GM19452 (cell line): ENCODE data around the gene IL1A.
A peak's percentile ranks its signal among the peaks of the same experiment; 100 is the strongest.

ENCODE experiments used
- ATAC-seq: cut with Tn5 transposase; IDR thresholded peaks from one replicate; pipeline ENCODE4 v1.9.1; 2021; ENCODE audit not compliant: unreplicated experiment

IL1A gene

DNA sequence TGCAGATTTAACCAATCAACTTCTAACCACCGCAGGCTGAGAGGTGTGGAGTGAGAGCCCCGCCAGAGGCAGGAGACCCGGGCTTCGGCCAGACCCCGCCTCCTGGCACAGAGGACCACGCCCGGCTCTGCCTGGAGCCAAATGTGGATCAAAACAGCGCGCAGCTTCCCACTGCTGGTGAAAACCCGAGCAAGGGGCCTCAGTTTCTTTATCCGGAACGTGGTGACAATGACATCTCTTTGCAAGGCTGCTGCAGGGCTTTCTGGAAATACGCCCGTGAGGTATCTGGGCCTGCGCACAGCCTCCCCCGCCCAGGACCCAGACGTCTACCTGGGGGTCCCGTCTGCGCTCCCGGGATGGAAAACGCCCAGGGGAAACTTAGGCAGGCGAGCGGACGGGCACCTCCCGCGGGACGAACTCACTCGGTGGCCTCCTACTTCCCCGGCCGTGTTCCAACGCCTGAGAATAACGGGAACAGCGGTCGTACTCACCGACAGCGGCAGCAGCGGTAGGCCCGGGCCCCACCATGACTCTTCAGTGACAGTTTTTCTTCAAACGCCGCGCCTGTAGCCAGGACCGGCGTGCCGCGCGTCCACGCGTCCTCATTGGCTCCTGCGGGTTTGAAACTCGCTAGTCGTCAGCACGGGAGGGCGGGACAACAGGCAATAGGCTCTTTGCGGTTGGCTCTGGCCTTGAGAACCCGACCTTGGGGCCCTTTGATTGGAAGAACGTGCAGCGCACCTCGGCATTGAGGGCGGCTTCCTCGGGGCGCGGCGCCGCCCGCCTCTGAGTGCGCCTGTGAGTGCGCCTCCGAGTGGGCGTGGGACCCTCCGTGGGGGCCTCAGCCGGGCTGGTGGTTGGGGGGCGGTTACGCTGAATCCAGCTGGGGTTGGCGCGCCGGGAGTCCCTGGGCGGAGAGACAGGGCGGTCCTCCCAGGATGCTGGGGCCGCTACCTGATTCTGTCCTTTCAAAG is 19.9 kb downstream of the IL1A start, which contains the start of gene CKAP2L:
TSS of gene CKAP2L (minus strand) at position 539 of the 974 bp plus-strand sequence. CDS start at position 528, 11 bp downstream.
- ATAC-seq = peak; percentile 99

GRCh38 chr2:112762276-112762675 is 22.0 kb downstream of the IL1A start:
- no peak for ATAC-seq

DNA sequence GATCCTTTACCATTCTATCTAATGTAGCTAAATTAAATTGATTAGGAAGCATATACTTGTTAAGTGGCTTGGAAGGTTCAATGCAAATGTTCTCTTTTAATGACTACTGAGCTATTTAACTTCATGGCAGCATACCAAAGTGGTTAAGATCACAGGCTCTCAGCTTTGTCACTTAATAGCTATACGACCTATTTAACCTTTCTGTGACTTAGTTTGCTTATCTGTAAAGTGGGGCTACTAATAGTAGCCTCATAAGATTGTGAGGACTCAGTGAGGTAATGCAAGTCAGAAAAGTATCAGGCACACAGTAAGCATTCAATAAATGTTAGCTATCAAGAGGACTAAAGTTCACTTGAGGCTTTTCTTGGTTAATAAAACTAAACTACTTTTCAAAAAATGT is 24.1 kb downstream of the IL1A start:
- ATAC-seq = no peak

GRCh38 chr2:112758711-112759110 is 25.6 kb downstream of the IL1A start:
- ATAC-seq = no peak

- ATAC-seq = no peak
Observed at GRCh38 chr2:112757265-112757664, 27.0 kb downstream of the IL1A start.

DNA sequence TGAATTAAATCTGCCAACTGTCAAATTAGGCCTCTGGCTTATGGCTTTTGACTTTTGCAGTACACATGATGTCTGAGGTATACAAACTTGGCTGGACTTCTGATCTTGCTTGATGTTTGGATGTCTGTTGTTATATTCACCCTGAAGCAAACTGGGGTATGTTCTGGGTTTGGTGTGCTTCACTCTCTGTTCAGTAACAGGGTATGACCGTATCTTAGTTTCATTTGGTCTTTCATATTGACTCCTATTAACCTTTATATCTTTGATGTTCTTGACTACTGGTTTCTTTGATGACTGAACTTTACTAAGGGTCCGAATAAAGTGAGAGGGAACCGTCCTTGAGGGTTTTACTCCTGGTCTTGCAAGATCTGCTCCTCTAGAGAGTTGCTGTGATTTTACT is 28.1 kb downstream of the IL1A start:
- no peak for ATAC-seq

GRCh38 chr2:112755444-112755843 is 28.8 kb downstream of the IL1A start:
- no peak for ATAC-seq

GRCh38 chr2:112754564-112754963 is 29.7 kb downstream of the IL1A start:
- no peak for ATAC-seq

DNA sequence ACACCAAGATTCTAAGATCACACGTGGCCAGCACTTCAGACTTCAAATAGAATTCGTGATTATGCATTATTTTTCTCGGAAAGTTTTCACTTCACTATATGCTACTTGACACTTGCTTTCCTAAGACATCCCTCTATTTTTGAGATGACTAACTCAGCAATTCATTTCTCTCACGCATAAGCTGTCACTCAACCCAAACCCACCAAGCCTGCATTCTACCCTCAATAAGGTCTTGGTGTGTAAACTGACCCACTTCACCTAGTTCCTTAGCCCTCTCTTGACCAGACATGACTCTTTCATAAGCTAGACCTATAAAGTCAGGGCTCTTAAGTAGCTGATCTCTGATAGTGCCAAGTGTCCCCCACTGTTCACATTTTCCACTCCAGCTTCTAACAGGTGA is 31.6 kb downstream of the IL1A start:
- ATAC-seq = no peak

GRCh38 chr2:112751451-112752197 is 32.7 kb downstream of the IL1A start:
- ATAC-seq = no peak

GRCh38 chr2:112750560-112750843 is 33.8 kb downstream of the IL1A start:
- no peak for ATAC-seq

- ATAC-seq = peak; percentile 72
Observed at GRCh38 chr2:112749755-112750559, 34.3 kb downstream of the IL1A start.

DNA sequence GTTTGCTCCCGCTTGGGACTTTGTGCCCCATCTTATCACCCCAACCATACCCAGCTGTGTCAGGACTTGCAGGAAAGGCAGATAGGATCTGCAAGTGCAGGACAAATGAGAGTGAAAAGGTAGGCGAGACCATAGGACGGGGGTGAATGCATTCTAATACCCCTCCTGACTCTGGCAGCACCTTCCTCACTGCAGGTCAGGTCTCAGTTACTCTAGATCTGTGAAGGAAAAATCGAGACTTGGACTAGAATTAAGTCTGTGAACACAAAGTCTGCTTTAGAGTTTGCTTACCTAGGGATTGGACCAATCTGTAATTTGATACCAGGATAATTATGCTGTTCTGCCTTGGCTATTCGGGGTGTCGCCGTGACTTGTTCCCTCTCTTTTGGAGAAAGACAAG is 43.8 kb downstream of the IL1A start:
- no peak for ATAC-seq

DNA sequence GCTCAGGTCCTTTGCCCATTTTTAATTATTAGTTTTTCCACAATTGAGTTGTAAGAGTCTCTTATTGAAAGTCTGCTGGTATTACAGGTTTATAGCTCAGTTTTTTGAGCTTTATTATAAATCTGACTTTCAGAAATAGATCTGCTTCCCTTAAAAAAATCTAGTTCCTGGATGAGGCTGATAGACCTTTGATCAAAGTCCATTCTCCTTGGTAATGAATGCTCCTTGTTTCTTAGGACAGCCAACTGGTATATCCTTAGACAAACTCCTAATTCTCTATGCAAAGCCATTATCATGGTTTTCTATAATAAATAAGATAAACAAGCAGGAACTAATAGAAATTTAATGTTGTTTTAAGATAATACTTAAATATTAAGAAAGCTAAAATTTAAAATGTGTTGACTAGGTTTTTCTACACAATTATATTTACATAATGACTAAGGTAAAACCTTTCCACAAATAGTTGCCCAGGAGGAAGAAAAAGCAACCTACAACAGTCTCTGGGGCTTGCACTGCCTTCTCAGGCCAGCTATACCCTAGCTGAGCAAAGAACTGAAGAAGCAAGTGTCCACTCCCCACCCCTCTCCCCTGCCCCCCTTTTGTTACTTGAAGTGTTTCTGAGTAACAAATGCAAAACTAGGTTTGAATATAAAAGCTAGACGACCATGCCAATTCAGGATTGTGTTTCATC is 46.6 kb downstream of the IL1A start:
- ATAC-seq = no peak

- ATAC-seq = no peak
Observed at GRCh38 chr2:112733871-112734270, 50.4 kb downstream of the IL1A start.

DNA sequence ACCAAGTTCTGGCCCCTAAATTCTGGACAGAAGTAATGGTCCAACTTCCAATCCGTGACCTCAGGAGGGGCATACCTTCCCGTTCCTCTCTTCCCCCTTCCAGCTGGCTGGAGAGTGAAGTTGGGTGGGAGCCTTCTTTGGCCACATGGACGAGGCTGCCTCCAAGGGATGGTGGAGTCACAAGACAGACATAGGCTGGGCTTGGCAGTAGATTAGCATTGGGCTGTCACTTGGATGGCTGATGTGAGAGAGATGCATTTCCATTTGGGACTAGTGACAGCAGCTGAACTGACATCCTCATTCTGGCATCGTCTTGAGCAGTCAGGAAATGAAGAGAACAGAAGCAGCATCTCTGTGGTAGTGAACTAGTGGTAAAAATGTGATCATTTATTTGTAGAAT is 50.8 kb downstream of the IL1A start:
- no peak for ATAC-seq

DNA sequence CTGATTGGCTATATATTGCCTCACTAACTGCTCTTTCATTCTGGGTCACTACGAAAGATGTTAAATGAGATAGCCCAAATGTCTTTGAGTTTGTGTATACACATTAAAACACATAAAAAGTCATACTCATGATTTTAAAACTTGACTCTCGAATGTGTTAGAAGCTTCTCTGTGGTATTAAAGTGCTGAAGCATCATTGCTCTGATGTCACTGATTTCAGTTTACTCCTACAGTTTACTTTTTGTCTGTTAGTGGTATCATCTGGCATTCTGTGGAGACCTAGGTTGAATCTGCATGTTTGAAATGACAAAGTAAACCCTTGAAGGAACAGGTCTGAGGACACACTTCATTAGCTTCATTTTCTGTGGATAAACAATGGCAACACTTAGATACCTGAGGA is 52.8 kb downstream of the IL1A start:
- ATAC-seq = no peak

GRCh38 chr2:112730791-112731190 is 53.5 kb downstream of the IL1A start:
- ATAC-seq = no peak

GRCh38 chr2:112730216-112730615 is 54.1 kb downstream of the IL1A start:
- ATAC-seq = no peak

DNA sequence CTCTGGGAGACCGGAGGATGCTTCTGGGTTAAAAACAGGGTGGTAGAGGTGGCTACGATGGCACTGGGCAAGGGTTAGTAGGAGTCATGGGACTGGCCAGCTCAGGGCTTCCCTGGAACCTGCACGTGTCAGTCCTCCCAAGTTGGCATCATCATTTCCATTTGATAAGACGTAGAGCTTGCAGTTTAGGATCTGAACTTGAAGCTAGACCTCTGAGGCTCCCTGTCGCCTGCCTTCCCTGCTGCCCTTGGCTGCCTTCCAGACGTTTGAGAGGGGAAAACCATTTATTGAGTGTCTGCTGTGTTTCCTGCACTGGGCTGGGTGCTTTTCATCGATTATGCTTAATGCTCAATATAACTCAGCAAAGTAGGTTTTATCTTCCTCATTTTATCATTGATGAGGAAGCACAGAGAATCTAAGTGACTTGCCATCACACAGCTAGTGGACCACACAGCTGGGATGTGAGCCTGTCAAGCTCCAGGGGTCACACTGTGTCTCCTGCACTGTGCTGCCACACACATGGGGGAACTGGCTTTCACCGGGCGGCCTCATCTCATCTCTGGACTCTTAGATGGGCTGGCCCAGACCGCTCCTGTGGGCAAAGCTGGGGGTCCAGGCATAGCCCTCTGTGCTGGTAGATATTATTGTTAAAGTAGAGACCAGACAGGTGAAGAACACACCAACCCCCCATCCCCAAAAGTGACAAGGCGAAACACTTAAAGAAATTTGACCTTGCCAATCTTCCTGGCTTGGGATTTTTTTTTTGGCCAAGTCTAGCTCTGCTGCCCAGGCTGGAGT is 55.7 kb downstream of the IL1A start:
- no peak for ATAC-seq
